SHP77 (cell line): ENCODE data around the gene DRGX.

Experiments
- DNase-seq, 2 experiments: peaks; one replicate each; lab custom pipeline; 2025; lab: John Stamatoyannopoulos, UW

Gene DRGX

DNA sequence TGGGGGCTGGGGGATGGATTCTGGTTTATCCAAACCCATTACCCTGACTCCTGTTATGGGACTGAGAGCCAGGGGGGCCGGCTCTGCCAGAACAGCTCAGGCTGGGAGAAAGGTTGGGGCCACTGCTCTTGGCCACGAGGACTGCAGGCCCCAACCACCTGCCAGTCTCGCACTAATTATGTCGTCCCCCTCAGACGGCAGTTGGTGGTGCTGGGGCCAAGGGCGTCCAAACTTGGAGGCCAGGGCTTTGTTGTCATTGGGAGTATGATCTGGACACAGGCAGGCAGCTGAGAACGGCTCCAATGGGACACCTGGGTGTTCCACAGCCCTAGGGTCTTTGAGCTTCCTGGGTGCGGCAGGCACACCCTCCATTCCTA is 34.7 kb downstream of the DRGX start:
- DNase-seq, result no peak

DNA sequence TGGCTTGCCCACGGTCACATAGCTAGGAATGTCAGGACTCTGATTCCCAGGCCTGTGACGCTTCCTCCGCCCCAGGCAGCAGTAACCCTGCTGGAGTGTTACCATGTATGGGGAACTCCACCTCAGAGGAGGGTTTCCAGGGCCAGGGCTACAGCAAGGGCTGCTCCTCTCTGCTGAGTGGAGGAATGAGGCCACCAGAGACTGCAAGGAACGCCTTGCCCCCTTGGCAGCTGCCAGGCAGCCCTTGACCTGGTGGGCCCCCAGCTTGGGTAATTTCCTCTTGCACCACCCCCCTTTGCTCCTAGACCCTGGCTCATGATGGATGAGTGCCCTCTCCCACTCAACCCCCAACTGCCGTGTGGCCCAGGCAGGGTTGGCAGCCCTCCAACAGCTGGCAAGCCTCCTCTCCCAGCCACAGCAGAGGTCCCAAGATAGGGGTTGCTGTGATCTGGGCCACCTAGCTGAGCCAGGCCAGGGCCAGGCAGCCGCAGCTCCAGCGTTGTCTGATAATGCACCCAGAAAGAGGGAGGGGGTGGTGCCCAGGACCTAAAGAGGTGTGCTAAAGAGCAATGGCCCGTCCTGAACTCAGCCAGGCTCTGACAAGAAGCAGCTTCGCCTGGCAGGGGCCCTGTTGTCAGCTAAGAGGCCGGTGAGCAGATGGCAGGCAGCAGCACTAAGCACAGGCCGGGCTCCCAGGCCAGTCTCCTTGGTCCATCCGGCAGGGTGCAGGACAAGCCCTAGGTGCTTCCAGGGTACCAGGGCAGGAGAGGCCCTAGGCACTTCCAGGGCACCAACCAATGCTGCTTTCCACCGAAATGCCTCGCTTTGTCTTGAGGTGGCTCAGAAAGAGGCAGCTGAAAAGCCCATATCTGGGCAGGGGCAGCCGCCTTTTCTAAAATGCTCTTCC is 35.4 kb downstream of the DRGX start:
- DNase-seq, result peak in 1 of 2 experiments; percentile 6

DNA sequence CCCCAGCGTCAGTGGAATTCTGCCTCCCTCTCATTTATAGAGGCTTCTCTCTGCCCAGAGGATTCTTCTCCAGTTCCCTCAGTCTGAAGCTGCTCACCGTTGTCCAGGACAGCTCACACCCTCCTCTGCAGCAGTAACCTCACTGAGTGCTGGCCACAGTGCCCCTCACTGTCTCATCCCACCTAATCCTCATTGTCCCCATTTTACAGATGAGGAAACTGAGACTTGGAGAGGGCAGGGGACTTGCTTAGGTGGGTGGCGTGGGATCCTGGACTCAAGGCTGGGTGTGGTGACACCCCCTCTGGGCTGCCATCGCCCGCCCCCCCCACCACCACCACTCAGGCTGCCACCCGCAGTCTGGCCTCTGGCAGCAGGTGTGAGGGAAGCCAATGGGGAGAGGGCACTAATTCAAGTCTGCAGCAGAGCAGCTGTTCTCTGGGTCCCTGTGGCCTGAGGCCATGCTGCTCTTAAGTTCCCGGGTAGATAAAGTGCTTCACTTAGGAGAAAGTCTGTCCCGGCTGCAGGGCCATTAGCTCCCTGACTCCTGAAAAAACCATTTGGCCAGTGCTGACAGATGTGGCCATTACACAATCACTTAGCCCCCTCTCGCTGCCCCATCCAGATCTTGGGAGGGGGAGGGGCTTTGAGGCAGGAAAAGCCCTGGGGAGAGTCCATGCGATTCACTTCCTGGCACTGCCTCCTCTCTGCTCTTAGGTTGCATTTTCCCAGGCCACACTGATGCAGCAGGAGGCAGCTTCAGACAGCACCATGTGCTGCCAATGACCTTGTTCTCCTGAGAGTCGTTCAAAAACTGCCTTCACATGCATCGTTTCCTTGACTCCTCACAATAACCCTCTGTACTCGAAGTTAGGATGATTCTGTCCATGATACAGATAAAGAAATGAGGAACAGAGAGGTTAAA is 36.3 kb downstream of the DRGX start:
- DNase-seq, result no peak

DNA sequence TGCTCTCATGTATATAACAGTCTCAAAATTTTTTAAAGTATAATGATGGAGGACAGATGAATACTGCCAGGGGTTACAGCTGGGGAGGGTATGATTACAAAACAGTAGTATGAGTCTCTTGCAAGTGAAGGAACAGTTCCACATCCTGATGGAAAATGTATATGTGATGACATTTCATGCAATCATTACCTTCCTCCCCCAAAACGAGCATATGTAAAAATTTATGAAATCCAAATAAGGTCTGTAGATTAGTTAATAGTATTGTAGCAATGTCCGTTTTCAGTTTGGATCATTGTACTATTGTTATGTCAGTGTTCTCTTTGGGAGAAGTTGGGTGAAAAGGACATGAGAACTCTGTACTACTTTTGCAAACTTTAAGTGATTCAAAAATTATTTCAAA is 38.0 kb downstream of the DRGX start:
- DNase-seq, result no peak

DNA sequence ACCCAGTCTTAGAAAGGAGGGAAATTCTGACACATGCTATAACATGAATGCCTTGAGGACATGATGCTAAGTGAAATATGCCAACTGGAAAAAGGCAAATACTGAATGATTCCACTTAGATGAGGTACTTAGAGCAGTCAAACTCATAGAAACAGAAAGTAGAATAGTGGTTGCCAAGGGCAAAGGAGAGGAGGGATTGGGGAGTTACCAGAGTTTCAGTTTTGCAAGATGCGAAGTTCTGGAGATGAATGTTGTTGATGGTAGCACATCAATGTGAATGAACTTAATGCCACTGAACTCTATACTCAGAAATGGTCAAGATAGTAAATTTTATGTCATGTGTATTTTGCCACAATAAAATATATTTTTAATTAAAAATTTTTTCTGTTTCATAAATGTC is 38.9 kb downstream of the DRGX start:
- no peak for DNase-seq

DNA sequence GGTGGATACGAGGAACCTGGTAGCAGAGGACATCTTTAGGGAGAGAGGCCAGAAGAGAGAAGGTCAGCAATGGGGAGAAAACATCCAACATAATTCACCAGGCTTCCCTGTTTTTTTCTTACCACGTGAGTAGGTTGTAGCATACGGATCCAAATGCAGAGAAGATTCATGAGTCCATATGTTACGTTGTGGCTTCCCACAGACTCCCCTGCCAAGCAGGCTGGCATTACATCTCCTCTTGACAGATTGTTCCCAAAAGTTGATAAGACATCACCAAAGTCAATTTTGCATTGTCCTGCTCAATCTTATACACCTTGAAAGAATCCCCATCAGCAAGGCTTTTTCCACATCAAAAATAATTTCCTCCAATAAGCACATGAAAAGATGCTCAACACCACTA is 39.7 kb downstream of the DRGX start:
- no peak for DNase-seq

DNA sequence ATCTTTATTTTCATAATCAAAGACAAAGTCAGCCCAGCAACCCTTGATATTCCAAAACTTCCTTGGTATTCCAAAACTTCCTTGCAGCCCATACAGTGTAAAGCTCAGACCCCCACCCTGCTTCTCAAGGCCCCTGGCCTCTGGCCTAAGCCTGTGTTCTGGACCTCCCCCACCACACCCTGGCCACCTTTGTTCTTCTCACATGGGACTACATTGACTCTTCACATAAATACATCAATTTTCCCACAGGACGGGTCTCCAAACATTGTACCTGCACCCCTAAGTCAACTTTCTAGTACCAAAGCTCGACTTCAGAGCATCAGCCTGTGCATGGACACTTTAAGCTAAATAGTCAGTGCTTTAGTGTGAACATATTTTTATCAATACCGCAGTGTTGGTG is 40.7 kb downstream of the DRGX start:
- no peak for DNase-seq

DNA sequence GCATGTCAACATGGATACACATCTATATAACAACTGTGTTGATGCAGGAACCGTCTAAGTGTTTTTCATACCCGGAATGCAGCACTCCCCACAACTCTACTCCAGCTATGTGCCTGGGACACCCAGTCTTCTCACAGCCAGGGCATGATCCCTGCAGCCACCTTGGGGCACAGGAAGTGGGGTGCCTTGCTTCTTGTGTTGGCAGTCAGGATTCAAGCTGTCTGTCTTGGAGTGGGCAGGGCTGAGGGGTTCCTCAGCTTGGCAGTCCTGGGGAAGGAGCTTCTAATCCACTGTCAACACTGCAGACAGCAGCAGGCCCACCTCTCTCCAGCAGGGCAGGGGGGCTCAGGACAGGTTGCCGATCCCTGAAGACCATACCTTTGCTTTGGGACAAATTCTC is 41.3 kb downstream of the DRGX start:
- DNase-seq, result no peak

DNA sequence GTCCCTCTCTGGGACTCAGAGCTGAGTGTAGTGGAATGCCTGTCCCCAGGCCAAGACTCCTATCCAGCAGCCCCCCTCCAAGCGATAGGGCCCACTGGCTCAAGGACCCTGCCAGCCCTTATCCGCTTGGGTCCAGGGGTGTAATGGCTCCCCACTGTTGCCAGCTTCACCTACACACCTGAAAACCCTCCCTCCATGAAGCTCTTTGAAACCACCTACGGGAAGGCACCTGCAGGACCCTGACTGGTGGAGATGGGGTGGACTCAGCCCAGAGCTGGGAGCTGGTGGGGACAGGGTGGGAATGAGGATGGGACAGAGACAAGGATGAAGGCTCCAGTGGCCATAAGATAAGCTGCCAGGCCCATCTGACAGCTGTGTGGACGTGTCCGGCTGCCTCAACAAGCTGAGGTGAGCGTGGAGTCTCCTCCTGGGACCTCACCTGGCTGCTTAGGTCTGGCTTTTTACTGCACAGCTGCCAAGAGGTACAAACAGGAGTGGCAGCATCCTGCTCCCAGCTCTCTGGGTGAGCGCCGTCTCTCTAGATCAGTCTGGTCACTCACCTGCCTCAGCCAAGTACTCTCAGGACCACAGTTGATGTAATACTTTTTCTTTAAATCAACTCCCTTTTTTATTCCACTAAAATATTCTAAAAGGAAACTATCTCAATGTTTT is 41.9 kb downstream of the DRGX start:
- no peak for DNase-seq

DNA sequence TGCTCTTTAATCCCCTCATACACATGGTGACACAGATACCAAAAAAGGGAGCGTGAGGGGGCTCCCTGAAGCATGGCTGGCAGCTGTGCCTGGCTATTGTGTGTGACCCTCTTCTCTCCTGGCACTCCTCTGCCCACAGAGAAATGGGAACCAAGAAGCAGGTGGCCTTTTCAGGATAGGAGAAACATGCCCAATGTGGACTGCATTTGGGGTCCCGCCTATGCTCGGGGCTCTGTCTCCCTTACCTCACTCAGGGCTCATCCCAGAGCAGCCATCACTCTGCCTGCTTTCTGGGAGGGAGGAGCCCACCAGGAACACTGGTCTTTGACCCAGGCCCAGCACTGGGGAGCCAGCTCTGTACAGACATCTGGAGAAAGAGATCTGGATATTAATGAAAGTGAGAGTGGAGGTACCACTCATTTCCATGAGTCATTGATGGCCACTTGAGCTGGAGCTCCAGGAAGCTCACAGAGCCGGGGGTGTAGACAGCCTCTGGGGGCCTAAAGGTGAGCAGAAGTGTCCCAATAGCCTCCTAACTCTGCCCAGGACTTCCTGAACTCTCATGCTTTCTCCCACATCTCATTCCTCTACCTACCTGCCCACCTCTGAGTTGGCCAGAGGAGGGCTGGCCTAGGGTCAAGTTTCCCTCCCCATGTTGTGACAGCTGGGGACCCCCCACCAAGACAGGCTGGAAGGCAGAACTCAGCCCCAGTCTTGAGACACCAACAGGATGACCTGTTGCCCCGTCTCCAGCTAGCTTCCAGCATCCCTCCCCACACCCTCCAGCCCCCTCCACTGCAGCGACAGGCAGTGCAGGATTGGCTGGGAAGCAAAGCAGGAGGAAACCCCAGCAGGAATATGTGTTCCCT is 42.6 kb downstream of the DRGX start:
- no peak for DNase-seq

DNA sequence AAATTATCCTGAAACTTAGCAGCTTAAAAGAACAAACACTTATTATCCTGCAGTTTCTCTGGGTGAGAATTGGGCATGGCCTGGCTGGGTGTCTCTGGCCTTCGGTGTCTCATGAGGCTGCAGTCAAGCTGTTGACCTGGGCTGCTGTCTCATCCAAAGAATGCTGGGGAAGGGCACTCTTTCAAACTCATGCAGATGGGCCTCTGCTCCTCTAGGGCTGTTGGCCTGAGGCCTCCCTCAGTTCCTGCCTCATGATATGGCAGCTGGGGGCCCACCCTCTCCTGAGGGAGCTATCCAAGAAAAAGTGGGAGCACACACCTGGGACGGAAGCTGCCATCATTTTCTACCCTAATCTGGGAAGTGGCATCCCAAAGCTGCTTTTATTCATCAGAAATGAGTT is 43.6 kb downstream of the DRGX start:
- no peak for DNase-seq

DNA sequence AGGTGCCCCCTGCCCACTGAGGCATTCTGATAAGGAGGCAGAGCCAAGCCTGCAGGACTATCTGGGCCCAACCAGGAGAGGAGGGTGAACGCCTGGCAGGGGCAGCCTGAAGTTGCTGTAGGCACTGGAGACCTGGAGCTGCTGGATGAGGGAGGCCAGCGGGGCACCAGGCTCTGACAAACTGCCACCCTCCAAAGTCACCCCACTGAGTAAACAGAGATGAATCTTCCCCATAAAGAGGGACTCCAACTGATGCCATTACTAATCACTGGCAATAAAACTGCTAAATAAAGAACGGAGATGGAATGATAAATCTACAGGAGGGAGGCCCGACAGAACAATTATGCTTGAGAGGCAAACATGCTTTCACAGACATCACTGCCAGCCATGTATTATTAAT is 44.2 kb downstream of the DRGX start:
- no peak for DNase-seq

DNA sequence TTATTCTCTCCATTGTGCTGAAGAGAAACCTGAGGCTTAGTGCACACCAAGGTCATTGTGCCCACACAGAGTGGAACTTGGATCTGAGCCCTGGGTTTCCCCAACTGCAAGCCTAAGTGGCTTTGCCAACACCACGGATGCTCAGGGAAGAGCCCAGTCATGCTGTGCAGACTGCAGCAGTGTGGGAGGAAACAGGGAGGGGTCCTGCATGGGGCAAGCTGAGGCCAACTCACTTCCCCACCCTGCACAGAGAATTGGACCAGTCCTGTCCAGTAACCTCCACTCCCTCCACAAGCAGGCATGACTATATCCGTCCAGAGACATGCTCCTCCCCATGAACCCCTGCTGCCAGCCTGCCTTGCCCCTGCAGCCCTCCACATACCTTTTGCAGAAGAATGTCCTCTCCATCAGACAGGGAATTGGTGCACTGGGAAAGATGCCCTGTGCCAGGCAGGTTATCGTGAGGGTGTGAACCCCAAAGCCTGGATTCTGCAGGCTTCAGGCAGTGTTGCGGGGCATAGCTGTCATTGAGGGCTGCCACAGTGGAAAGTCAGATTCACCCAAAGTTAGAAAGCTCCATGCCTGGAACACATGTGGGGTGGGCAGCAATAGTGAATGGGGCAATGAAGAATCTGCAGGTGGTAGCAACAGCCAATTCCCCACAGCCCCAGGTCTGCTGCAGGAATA is 44.9 kb downstream of the DRGX start:
- DNase-seq, result no peak

DNA sequence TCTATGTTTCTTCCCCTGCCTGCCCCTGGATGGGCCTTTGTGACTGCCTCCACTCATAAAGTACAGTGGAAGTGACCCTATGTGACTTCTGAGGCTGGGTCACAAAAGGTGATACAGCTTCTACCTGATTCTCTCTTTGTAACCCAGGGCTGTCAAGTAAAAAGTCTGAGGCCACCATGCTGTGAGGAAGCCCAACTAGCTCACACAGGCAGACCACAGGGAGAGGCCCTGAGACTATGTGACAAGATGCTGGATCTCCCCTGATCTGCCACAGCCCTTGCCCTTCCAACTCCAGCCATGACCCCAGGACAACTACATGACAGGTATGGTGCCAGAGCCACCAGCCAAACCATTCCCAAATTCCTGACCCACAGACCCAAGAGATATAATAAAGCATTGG is 45.8 kb downstream of the DRGX start:
- DNase-seq, result no peak

DNA sequence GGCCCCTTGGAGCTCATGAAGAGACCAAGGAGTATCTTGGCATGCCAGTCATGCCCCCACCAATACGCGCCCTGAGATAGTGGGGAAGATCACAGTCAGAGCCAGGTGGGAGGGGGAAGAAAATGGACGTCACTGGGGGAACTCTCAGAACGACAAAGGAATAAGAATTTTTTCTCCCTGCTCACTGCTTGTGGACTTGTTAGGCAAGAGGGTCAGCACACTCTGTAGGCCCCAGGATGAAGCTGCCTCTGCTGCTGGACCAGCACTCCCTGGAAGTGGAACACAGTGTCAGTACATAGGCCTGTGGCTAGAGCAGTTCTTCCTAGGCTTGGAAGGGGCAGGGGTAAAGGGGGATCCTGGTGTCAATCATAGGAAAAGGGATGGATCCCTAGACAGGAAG is 46.5 kb downstream of the DRGX start:
- DNase-seq, result no peak

DNA sequence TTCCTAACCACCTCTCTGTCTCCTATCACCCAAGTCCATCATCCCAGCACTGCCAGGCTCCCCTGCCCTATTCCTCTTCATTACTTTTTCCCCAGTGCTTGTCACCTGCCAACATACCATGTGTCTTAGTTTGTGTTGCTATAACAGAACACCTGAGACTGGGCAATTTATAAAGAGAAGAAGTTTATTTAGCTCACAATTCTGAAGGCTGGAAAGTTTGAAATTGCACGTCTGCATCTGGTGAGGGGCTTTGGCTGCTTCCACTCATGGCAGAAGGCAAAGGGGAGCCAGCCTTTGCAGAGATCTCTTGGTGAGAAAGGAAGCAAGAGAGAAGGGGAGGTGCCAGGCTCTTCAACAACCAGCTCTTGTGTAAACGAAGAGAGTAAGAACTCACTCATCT is 47.3 kb downstream of the DRGX start:
- DNase-seq, result no peak

DNA sequence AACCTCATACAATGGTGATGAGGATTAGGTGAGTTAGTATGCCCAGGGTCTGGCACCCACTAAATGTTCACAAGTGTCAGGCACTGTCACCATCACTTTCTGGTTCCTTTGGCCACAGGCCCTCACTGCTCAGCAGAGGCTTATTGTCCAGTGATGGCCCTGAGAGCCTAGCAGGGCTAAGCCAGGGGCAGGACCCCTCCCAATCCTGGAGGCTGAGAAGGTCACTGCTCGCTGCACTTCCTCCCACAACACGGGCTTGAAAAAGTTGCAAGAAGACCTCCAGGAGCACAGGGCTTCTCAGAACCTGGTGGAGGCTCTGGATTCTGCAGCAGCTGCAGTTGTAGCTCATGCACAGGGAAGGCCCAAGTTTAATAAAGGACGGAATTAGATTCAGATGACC is 48.1 kb downstream of the DRGX start:
- no peak for DNase-seq

DNA sequence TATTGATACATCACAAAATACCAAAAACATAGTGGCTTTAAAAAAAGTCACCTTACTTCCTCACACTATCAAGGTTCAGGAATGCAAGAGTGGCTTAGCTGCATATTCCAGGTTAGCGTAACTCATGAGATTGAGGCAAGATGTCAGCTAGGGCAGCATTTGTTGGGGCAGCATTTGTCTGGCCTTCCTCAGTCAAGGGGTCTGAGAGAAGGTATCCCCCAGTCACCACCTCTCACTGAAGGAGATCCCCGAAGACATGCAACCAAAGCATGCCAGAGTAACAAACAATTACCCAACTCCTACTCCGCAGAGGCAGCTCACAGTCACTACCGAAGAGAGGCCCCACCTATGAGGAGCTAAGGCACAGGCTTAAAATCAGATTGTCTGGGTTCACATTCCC is 48.5 kb downstream of the DRGX start:
- no peak for DNase-seq

DNA sequence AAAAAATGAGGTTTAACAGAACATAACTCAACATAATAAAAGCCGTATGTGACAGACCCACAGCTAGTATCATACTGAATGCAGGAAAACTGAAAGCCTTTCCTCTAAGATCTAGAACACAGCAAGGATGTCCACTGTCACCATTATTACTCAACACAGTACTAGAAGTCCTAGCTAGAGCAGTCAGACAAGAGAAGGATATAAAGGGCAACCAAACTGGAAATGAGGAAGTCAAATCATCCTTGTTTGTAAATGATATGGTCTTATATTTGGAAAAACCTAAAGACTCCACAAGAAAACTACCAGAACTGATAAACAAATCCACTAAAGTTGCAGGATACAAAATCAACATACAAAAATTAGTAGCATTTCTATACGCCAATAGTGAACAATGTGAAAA is 51.0 kb downstream of the DRGX start:
- no peak for DNase-seq

DNA sequence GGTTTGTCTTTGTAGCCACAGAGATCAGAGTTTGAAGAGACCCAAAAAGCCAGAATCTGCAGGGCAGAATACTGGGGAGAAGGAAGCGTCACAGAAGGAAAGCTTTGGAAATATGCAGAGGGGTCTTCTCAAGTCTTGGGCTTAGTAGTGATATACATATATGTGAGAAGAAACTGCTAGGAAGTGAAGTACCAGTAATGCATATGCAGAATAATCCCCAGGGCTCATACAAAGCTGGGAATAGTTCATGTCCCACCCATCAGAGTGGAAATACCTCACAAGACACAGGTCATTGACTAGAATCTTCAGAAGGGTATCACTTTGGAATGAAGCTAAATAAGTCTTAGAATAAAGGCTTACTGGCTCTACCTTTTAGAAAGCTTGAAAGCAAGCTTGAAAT is 57.3 kb downstream of the DRGX start:
- no peak for DNase-seq

DNA sequence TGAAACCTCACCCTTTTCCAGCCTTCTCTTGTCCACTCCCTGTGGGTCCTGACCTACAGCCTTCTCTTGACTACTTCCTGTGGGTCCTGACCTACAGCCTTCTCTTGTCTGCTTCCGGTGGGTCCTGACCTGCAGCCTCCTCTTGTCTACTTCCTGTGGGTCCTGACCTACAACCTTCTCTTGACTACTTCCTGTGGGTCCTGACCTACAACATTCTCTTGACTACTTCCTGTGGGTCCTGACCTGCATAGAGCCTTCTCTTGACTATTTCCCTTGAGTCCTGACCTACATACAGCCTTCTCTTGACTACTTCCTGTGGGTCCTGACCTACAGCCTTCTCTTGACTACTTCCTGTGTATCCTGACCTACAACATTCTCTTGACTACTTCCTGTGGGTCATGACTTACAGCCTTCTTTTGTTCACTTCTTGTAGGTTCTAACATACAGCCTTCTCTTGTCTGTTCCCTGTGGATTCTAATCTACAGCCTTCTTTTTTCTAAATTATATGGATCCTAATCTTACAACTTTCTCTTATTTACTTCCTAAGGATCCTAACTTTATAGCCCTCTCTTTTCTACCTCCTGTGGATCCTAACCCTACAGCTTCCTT is 60.4 kb downstream of the DRGX start:
- DNase-seq, result no peak
